H4 (cell line): Measurements from ENCODE around the gene GNAS-AS1. TPM values are rescaled to one million over a fixed set of nuclear protein-coding genes. Genes with fewer than 3 reads are reported as not detected.
A peak's percentile ranks its signal among the peaks of the same experiment; 100 is the strongest.

Source experiments
- DNase-seq: peaks from one replicate; pipeline ENCODE4 v3.0.0-alpha.2; 2015; ENCODE audit warnings: low spot score
- total RNA-seq: library from RNA; depleted of rRNA; stranded (reverse); fragments of >200 nt; shearing (Covaris generic); gene quantifications from 2 replicates; pipeline ENCODE4 v1.2.3, GENCODE V29; 2014

Gene GNAS-AS1
- total RNA-seq, 1 experiment from 2014 or later: 1.5 TPM

DNA sequence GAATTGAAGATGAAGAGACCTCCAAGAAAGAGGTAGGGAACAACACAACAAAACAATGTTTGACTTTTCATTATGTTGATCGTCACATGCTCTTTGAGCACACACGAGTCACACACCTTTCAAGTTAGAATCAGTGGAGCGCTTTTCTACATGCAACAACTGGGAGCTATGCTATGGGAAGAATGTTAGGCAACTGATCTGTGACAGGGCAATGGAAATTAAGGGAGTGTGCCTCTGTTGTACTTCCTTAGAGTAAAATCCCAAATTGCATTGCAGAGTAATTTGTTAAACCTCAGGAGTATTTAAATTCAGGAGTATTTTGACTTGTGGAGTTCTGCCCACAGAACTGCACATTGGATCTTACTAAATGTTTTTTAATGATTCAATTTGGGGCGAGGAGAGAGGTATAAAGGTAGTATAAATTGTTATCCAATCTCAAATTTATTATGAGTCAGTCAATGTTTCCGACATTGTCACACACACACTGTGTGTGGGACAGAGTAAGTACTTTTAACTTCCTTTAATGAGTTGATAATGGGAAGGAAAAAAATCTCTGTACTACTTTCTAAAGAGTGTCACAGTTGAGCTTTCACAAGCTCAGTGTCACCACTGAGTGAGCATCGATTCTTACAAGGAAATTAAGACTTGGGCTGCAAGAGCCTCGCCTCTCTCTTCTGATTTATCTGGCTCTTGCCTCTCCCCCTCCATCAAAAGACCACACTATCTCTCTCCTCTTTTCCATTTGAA lies 12.5 kb upstream of the GNAS-AS1 start:
- no peak for DNase-seq

DNA sequence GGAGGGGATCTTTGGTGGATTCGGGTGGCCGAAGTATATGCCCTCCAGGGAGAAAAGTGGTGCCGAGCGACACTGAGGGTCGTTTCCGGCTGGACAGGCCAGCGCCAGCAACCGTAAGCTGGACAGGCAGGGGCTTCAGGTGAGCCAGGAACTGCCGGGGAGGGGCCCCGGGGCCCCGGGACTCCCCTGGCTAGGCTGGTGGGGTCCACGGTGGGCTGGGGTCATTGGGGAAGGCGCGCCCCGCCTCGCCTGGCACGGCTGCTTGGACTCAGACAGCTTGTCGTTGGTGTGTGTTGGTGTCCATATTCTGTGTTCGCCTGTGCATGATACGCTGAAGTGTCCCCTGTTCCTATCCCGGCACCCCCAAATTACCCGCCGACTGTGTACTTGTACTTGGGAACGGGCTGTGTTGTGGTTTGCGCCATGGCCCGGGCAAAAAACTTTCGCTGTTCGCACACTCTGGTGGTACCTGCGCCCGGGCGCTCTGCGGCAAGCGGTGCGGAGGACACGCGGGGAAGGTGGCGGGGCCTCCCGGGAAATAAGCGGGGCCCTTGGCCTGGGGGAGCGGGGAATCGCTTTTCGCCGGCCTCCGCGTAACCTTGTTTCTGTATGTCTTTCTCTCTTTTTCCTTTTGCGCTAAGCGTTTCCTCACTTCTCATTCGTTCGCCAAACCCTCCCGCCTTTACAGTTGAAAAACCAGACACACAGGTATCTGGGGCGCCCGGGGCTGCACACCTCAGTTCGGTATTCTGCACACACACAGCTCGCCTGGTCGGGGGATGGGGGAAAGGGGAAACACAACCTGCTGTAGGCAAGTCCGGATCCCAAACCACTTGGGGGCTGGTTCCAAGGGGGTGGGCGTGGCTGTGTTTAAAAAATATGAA lies 5.0 kb upstream of the GNAS-AS1 start:
- no peak for DNase-seq

DNA sequence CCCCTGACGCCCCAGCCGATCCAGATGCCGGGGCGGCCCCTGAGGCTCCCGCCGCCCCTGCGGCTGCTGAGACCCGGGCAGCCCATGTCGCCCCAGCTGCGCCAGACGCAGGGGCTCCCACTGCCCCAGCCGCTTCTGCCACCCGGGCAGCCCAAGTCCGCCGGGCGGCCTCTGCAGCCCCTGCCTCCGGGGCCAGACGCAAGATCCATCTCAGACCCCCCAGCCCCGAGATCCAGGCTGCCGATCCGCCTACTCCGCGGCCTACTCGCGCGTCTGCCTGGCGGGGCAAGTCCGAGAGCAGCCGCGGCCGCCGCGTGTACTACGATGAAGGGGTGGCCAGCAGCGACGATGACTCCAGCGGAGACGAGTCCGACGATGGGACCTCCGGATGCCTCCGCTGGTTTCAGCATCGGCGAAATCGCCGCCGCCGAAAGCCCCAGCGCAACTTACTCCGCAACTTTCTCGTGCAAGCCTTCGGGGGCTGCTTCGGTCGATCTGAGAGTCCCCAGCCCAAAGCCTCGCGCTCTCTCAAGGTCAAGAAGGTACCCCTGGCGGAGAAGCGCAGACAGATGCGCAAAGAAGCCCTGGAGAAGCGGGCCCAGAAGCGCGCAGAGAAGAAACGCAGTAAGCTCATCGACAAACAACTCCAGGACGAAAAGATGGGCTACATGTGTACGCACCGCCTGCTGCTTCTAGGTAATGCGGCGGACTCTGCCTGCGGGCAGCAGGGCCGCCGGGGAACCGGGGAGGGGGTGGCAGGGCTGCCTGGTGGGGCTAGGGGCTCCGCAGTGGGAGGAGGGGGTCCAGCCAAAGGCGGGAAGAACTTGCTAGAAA lies 4.2 kb upstream of the GNAS-AS1 start:
- DNase-seq: no peak

DNA sequence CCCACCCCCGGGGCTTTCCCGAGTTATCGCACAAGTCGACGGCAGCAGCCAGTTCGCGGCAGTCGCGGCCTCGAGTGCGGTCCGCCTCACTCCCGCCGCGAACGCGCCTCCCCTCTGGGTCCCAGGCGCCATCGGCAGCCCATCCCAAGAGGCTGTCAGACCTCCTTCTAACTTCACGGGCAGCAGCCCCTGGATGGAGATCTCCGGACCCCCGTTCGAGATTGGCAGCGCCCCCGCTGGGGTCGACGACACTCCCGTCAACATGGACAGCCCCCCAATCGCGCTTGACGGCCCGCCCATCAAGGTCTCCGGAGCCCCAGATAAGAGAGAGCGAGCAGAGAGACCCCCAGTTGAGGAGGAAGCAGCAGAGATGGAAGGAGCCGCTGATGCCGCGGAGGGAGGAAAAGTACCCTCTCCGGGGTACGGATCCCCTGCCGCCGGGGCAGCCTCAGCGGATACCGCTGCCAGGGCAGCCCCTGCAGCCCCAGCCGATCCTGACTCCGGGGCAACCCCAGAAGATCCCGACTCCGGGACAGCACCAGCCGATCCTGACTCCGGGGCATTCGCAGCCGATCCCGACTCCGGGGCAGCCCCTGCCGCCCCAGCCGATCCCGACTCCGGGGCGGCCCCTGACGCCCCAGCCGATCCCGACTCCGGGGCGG lies 3.4 kb upstream of the GNAS-AS1 start:
- DNase-seq: no peak

DNA sequence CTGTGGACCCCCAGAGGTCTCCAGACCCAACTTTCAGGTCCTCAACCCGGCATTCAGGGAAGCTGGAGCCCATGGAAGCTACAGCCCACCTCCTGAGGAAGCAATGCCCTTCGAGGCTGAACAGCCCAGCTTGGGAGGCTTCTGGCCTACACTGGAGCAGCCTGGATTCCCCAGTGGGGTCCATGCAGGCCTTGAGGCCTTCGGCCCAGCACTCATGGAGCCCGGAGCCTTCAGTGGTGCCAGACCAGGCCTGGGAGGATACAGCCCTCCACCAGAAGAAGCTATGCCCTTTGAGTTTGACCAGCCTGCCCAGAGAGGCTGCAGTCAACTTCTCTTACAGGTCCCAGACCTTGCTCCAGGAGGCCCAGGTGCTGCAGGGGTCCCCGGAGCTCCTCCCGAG lies 2.8 kb upstream of the GNAS-AS1 start:
- no peak for DNase-seq

DNA sequence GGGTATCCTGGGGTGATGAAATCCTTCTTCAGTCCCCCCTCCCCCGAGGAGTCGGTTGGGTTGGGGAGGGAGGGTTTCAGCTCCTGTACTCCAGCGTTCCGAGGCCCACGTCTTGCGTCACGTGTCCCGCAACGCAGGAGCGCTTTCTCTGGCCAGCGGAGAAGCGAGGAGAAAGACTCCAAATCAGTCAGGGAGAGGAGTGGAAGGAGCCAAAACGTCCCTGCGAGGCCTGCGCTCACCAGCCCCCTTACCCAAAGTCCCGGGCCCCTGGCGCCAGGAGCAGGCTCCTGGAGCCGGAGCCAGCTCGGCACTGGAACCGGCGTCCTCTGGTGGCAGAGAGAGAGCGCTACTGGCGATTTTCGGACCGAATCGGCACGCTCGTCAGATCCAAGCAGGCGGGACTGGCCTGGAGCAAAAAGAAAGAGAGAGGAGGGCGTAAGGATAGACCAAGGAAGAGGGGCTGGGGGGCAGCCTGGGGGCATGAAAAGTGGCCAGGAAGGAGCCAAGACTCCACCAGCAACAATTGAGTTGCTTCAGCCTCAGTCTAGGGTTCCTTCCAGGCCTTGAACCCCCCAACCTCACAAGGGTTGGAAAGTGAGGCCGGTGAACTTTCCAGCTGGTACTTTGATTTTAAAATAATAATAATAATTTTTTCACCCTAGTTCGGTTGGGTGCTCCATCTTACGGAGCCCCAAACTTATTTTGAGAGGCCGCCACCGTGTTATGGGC lies 2.0 kb upstream of the GNAS-AS1 start, which contains the start of gene GNAS:
Gene GNAS (plus strand): TSS at position 174 of the 729 bp plus-strand sequence.
- no peak for DNase-seq

DNA sequence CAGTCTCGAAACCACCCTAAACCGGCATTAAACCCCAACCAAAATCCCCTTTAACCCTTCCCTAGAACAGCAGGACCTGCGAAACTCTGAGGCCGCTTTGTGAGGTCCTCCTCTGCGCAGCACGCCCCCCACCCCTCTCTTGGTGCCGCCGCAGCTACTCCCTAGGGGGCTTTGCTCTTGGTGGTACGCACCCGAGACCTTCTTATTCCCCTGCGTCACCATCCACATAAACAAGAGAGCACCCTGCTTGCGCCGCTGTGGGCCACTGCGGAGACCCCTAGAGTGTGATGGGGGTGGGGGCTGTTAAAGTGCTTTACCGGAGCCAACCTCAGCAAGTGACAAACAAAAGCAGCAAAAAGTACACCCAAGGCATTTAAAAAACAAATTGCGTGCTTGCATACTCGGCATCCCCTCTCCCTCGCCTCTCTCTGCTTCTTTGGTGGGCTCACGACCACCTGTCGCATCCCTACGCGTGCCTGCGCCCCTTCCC lies 1.3 kb upstream of the GNAS-AS1 start:
- DNase-seq: no peak

DNA sequence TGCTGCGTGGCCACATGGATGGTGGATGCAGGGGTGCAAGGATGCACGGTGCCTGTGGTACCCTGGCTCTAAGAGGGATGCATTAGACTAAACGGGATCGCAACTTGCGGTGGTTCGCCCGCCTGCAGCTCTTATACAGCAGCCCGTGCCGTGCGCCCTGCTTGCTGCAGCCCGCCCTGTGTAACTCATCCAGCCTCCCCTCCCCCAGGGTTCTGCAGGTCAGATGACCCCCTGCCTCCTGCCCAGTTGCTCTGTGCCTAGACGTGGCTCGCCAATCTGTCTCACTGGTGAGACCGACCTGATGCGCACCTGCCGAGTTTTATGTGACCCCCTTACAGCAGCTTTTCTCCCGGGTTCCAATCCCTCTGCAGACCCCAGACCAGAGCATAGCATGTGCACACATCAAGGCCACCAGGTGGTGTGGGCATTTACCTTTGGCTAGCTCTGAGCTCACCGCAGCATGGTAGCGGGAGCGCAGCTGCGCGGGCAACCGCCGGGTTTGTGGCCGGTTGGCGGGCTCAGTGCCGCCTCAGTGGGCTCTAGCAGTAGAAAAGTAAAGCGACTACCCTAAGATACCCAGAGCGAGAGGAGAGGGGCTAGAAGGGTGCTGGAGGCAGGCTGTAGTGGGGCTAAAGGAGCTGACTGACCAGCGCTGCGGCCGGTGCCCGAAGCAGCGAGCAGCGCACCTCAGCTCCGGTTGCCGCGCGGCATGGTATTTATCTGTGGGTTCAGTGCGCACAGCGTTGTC lies 693 bp upstream of the GNAS-AS1 start:
- DNase-seq: no peak

DNA sequence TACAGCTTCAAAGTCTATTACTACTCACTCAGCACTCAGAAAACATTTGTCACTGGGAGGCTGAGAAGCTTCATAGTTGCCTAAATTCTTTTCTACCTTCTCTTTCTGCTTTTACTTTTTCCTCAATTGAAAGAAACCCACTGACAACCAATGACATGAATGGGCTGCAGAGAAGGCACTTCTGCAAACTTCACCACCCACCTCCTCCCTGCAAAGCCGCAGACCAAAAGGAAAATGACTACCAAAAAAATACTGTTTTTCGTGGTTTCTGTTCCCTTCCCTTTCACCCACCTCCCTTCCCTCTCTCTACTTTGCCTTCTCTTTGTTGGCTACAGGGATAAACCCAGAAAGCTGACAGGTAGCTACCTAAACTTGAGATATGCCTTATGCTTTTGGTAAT lies 3.2 kb downstream of the GNAS-AS1 start:
- no peak for DNase-seq

DNA sequence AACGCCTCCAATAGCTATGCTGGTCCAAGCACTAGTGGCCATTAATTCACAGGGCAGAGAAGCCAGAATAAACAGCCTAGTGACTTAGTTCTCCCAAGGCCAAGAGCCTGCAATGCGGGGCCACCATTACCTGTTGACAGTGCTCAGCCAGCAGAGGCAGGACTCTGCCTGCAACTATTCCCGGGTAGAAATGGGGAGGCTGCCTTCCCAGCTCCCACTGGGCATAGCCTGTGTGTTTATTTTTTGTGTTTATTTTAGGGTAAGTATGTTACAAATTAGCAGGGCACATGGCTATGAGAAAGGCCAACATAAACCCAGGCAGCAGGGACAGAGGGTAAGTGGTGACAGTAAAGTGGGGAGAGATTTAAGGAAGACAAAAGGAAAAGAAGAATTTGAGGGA lies 5.0 kb downstream of the GNAS-AS1 start:
- no peak for DNase-seq

DNA sequence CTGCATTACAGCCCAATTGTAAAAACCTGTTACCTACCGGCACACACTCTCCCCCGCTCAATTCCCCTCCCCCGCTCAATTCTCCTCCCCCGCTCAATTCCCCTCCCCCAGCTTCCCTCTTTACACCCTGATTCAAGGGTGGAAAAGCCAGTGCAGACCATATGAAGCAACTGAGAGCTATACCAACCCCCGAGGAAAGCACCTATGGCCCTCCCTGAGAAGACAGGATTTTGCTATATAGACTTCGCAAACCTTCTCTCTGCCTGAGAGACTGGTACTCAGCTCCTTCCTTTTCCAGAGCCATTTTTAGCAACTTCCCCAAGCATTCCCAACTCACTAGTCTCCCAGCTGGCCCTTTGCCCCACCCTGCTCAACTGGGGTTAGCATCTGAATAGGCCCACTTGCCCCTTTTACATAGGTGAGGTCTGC lies 7.6 kb downstream of the GNAS-AS1 start:
- no peak for DNase-seq

DNA sequence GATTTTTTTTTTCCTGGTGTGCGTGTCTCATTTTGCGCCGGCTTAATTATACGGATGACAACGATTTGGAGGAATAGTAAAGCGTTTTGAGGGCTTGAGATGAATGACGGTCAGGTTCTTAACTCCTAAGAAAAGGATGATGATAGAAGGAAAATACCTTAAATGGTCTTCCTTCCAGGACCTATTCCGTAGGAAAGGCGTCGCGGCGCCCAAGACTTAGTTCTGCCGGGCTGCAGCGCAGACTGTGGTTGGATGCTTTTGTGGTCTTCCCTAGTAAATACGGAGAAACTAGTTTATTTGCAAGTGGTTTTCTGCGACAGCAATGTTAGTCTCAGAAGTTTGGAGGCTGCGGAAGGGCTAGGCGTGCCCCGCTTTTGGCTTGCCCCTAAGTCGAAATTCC lies 8.4 kb downstream of the GNAS-AS1 start:
- DNase-seq: peak; percentile 17

DNA sequence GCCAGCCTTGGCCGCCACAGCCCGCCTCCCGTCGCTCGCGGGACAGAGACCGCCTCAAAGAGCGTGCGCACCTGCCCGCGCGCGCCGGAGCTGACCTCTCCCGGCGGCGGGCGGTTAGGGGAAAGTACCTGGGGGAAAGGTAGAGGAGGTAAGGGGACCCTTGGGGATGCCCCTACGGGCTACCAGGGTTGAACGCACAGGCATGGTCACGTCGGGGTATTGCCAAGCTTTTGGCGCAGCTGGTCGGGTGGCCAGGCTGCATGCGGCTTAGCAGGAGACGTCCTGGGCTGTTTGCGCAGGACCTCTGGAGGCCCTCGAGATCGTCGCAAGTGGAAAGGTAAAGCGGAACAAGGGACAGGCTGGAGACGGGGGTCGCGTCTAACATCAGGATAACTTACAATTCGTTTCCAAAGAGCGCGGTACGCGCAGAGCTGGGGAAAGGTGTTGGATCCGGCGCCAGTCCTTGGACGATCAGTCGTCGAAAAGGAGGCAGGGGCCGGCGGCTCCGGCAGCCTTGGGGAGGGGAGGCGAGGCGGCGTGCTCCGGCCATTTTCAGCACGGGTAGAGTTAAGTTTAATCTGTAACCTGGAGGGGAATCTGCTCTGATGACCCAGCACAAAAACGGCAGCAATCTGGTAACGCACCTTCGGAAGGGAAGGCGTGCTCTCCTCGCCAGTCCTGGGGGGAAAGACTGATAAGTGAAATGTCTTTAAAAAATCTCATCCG lies 9.0 kb downstream of the GNAS-AS1 start:
- no peak for DNase-seq

DNA sequence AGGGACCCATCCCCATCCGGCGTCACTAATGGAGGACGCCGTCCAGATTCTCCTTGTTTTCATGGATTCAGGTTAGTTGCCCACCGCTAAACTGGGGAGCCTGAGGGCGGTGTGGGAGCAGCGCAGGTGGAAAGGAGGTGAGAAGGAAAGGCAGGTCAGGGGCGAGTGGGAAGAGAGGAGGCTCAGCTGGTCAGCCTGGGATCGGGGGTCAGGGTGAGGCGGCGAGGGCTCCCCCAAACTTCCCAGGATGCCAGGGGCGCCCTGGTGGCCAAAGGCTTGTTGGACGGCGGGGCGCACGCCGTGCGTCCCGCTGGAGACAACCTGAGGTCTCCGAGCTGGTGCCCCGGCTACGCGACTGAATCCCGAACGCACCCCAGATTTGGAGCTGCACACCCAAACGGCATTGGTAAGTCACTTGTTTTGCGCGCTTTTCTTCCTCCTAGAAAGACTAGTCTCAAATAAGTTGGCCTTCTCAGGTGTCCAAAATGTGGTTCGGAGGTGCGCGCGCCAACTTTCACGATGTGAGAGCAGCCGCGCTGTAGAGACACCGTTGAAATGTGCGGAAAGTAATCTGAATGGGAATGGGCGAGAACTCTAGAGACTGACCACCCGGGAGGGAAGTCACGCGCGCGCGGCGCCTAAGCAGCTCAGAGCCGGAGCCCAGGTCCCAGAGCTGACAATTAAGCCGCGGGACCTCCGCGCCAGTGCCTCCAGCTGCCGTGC lies 9.7 kb downstream of the GNAS-AS1 start:
- no peak for DNase-seq

DNA sequence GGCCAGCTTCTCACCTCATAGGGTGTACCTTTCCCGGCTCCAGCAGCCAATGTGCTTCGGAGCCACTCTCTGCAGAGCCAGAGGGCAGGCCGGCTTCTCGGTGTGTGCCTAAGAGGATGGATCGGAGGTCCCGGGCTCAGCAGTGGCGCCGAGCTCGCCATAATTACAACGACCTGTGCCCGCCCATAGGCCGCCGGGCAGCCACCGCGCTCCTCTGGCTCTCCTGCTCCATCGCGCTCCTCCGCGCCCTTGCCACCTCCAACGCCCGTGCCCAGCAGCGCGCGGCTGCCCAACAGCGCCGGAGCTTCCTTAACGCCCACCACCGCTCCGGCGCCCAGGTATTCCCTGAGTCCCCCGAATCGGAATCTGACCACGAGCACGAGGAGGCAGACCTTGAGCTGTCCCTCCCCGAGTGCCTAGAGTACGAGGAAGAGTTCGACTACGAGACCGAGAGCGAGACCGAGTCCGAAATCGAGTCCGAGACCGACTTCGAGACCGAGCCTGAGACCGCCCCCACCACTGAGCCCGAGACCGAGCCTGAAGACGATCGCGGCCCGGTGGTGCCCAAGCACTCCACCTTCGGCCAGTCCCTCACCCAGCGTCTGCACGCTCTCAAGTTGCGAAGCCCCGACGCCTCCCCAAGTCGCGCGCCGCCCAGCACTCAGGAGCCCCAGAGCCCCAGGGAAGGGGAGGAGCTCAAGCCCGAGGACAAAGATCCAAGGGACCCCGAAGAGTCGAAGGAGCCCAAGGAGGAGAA lies 10.5 kb downstream of the GNAS-AS1 start:
- no peak for DNase-seq

DNA sequence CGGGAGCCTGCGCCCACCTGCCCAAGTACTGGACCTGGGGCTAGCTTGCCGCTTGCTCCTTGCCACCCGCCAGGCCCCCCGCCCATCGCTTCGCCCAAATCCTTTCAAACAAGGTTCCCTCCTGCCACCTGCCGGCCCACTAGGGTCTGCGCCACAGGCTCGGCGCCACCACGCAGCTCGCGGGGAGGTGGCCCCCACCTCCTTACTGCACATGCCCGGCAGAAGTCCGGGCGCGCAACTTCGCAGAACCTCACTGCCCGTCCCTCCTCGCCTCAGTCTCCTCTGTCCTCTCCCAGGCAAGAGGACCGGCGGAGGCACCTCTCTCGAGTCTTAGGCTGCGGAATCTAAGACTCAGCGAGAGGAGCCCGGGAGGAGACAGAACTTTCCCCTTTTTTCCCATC lies 11.2 kb downstream of the GNAS-AS1 start:
- peak; percentile 27 for DNase-seq

DNA sequence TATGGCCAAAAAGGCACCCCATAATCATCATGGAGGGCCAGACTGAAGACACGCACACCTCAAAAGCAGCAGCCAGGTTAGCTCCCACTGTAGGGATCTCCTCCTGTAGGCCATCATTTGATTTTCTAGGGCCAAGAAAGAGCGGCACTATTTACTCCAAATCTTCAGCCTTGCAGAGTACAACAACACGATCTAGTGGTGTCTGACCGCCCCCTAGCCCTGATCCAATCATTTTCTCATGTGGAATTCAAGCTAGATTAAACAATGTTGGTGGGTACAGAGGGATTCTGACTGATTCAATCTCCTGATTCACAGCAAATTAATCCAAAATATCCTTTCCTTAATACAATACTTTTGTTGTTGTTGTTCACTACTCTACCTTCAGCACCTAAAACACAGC lies 12.5 kb downstream of the GNAS-AS1 start:
- DNase-seq: no peak

DNA sequence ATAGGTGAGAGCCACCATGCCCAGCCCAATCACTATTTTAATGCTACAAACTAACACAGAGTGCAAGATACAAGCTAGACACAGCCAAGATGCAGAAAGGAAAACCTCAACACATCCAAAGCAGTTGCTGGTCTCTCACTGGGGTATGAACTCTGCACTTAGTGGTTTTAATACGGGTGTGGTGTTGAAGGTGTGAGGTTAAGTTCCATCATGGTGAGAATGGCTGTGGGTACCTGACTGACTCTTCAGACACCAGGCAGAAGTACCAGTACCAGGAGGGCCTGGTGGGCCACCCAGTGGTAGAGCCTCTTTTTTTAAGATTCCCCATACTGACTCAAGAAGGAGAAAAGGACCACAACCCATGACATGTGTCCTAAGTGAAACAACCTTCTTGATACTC lies 13.0 kb downstream of the GNAS-AS1 start:
- DNase-seq: no peak
